Measurements from ENCODE around the gene CAMK2G. TPM values are rescaled to one million over a fixed set of nuclear protein-coding genes. Genes with fewer than 3 reads are reported as not detected.
A peak's percentile ranks its signal among the peaks of the same experiment; 100 is the strongest.

The CAMK2G gene
- total and polyA plus RNA-seq, 3 experiments from 2014 or later = 8.1 to 17.5 (median 17.3) TPM

DNA sequence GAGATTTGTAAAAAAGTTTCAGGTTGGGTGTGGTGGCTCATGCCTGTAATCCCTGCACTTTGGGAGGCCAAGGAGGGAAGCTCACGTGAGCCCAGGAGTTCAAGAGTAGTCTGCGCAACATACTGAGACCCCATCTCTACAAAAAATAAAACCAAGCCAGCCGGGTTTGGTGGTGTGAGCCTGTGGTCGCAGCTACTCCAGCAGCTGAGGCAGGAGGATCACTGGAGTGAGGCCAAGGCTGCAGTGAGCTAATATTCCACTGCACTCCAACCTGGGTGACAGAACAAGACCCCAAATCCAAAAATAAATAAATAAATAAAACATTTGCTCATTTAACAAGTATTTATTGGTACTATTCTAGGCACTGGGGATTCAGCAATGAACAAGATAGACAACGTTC is 94.1 kb downstream of the CAMK2G start:
- Histone ChIP-seq H3K4me3 (ENCODE audit: low read length) (no peak overlapping the region), H3K27me3 (ENCODE audit: insufficient read depth, low read length, poor library complexity, severe bottlenecking) (no peaks in the 10 kb centered on the region), H3K4me1 (ENCODE audit: insufficient read depth, low read length) (peaks cover 45% of the 10 kb centered on the region), H3K36me3 (ENCODE audit: insufficient read depth, low read length) (peaks cover 6% of the 10 kb centered on the region), H3K9me3 (ENCODE audit: low read length) (no peaks in the 10 kb centered on the region), H3K27ac (ENCODE audit: low read depth, low read length) (peak overlapping the region; percentile 81)
- Mint-ChIP-seq H3K9me3 (no peaks in the 10 kb centered on the region), H3K27me3 (no peaks in the 10 kb centered on the region), H3K27ac (peak overlapping the region in 7 of 8 donors; percentile 75 to 99 (median 93)), H3K4me3 (peak overlapping the region; percentile 94 to 100 (median 97)), H3K4me1 (peaks cover 51 to 72% (median 60%) of the 10 kb centered on the region in 3 donors), H3K36me3 (peaks cover 2 to 48% (median 2%) of the 10 kb centered on the region in 3 donors)
- ChIA-PET POLR2A (interaction anchor here (2.0 to 7.3 kb wide), 2 partner anchors 8 to 21 kb away, joined by 12 to 88 read pairs; a partner anchor contains a TSS), CTCF (interaction anchor here (2.0 kb wide), 1 partner anchor 29 kb away, joined by 8 read pairs; no protein-coding TSS in a partner anchor)
- DNase-seq = no peak

GRCh38 chr10:73779539-73780197 is 94.7 kb downstream of the CAMK2G start:
- Histone ChIP-seq H3K27ac (ENCODE audit: low read depth, low read length) (no peak overlapping the region), H3K36me3 (ENCODE audit: insufficient read depth, low read length) (peaks cover 7% of the 10 kb centered on the region), H3K4me1 (ENCODE audit: insufficient read depth, low read length) (peaks cover 46% of the 10 kb centered on the region), H3K27me3 (ENCODE audit: insufficient read depth, low read length, poor library complexity, severe bottlenecking) (no peaks in the 10 kb centered on the region), H3K9me3 (ENCODE audit: low read length) (no peaks in the 10 kb centered on the region), H3K4me3 (ENCODE audit: low read length) (no peak overlapping the region)
- H3K4me3 Mint-ChIP-seq = peak overlapping the region; percentile 33 to 94 (median 55)
- ChIA-PET POLR2A (interaction anchor here (0.6 to 0.7 kb wide), 2 partner anchors 27 to 28 kb away, joined by 3 to 5 read pairs; no protein-coding TSS in a partner anchor), CTCF (interaction anchor here (0.7 to 1.0 kb wide), 2 partner anchors 10 to 13 kb away, joined by 3 read pairs; no protein-coding TSS in a partner anchor)
- H3K27me3 Mint-ChIP-seq = no peaks in the 10 kb centered on the region
- no peaks in the 10 kb centered on the region for H3K9me3 Mint-ChIP-seq
- H3K36me3 Mint-ChIP-seq = peaks cover 5 to 48% (median 5%) of the 10 kb centered on the region in 3 donors
- peak overlapping the region in 7 of 8 donors; percentile 7 to 99 (median 70) for H3K27ac Mint-ChIP-seq
- H3K4me1 Mint-ChIP-seq = peaks cover 50 to 72% (median 61%) of the 10 kb centered on the region in 3 donors
- DNase-seq = no peak

- H3K4me1 ChIP-seq (ENCODE audit: insufficient read depth, low read length) = peaks cover 45% of the 10 kb centered on the region
- no peaks in the 10 kb centered on the region for H3K9me3 ChIP-seq (ENCODE audit: low read length)
- Mint-ChIP-seq H3K4me1 (peaks cover 54 to 77% (median 67%) of the 10 kb centered on the region in 3 donors), H3K9me3 (no peaks in the 10 kb centered on the region), H3K4me3 (peak overlapping the region in 1 of 7 donors; percentile 18), H3K27me3 (no peaks in the 10 kb centered on the region), H3K36me3 (peaks cover 5 to 52% (median 5%) of the 10 kb centered on the region in 3 donors), H3K27ac (peak overlapping the region in 2 of 8 donors; percentile 7 to 26)
- H3K4me3 ChIP-seq (ENCODE audit: low read length) = no peak overlapping the region
- POLR2A ChIA-PET = interaction anchor here (0.7 kb wide), 1 partner anchor 29 kb away, joined by 3 read pairs; no protein-coding TSS in a partner anchor
- no peak overlapping the region for H3K27ac ChIP-seq (ENCODE audit: low read depth, low read length)
- peaks cover 7% of the 10 kb centered on the region for H3K36me3 ChIP-seq (ENCODE audit: insufficient read depth, low read length)
- H3K27me3 ChIP-seq (ENCODE audit: insufficient read depth, low read length, poor library complexity, severe bottlenecking) = no peaks in the 10 kb centered on the region
- DNase-seq = no peak
- CTCF ChIA-PET = interaction anchor here (0.7 to 1.4 kb wide), 3 partner anchors 10 to 101 kb away, joined by 3 to 5 read pairs (median 3); no protein-coding TSS in a partner anchor
These were observed 95.3 kb downstream of the CAMK2G start for GRCh38 chr10:73779018-73779417.

GRCh38 chr10:73774637-73775036 is 99.7 kb downstream of the CAMK2G start:
- ChIA-PET CTCF (interaction anchor here (1.2 to 5.4 kb wide), 5 partner anchors 11 to 114 kb away, joined by 3 to 24 read pairs (median 9); partner anchors contain the start of gene ZSWIM8), POLR2A (interaction anchor here (0.6 to 3.8 kb wide), 2 partner anchors 9 to 18 kb away, joined by 5 to 88 read pairs; partner anchors contain the start of genes CHCHD1 and ZSWIM8)
- H3K9me3 ChIP-seq (ENCODE audit: low read length) = no peaks in the 10 kb centered on the region
- peak overlapping the region; percentile 90 for H3K27ac ChIP-seq (ENCODE audit: low read depth, low read length)
- H3K36me3 ChIP-seq (ENCODE audit: insufficient read depth, low read length) = peaks cover 26% of the 10 kb centered on the region
- no peaks in the 10 kb centered on the region for H3K9me3 Mint-ChIP-seq
- DNase-seq = peak in 2 of 5 donors; percentile 34 to 56
- peak overlapping the region; percentile 91 to 98 (median 97) for H3K4me3 Mint-ChIP-seq
- H3K27ac Mint-ChIP-seq = peak overlapping the region; percentile 54 to 93 (median 79)
- peaks cover 5 to 73% (median 14%) of the 10 kb centered on the region in 3 donors for H3K36me3 Mint-ChIP-seq
- H3K4me1 Mint-ChIP-seq = peaks cover 39 to 70% (median 54%) of the 10 kb centered on the region in 3 donors
- H3K4me3 ChIP-seq (ENCODE audit: low read length) = peak overlapping the region; percentile 65
- H3K27me3 ChIP-seq (ENCODE audit: insufficient read depth, low read length, poor library complexity, severe bottlenecking) = no peaks in the 10 kb centered on the region
- H3K27me3 Mint-ChIP-seq = peaks cover 0 to 4% of the 10 kb centered on the region in 2 donors
- H3K4me1 ChIP-seq (ENCODE audit: insufficient read depth, low read length) = peaks cover 35% of the 10 kb centered on the region

GRCh38 chr10:73773152-73773879 is 101.0 kb downstream of the CAMK2G start:
- Histone ChIP-seq H3K36me3 (ENCODE audit: insufficient read depth, low read length) (peaks cover 38% of the 10 kb centered on the region), H3K27me3 (ENCODE audit: insufficient read depth, low read length, poor library complexity, severe bottlenecking) (no peaks in the 10 kb centered on the region), H3K27ac (ENCODE audit: low read depth, low read length) (peak overlapping the region; percentile 90), H3K4me3 (ENCODE audit: low read length) (peak overlapping the region; percentile 92), H3K4me1 (ENCODE audit: insufficient read depth, low read length) (peaks cover 45% of the 10 kb centered on the region), H3K9me3 (ENCODE audit: low read length) (no peaks in the 10 kb centered on the region)
- Mint-ChIP-seq H3K27me3 (peaks cover 0 to 4% of the 10 kb centered on the region in 2 donors), H3K9me3 (no peaks in the 10 kb centered on the region), H3K4me1 (peaks cover 49 to 76% (median 66%) of the 10 kb centered on the region in 3 donors), H3K4me3 (peak overlapping the region; percentile 91 to 98 (median 97)), H3K27ac (peak overlapping the region; percentile 87 to 97 (median 94)), H3K36me3 (peaks cover 5 to 75% (median 17%) of the 10 kb centered on the region in 3 donors)
- ChIA-PET POLR2A (interaction anchor here (0.6 to 3.8 kb wide), 14 partner anchors 10 to 1684 kb away, joined by 3 to 88 read pairs (median 4); partner anchors contain the start of genes CAMK2G, CHCHD1, SEC24C and ZSWIM8), CTCF (interaction anchor here (0.9 to 6.6 kb wide), 13 partner anchors 9 to 115 kb away, joined by 3 to 42 read pairs (median 9); partner anchors contain the start of genes CHCHD1, SEC24C and ZSWIM8)
- peak in 1 of 5 donors; percentile 28 for DNase-seq

DNA sequence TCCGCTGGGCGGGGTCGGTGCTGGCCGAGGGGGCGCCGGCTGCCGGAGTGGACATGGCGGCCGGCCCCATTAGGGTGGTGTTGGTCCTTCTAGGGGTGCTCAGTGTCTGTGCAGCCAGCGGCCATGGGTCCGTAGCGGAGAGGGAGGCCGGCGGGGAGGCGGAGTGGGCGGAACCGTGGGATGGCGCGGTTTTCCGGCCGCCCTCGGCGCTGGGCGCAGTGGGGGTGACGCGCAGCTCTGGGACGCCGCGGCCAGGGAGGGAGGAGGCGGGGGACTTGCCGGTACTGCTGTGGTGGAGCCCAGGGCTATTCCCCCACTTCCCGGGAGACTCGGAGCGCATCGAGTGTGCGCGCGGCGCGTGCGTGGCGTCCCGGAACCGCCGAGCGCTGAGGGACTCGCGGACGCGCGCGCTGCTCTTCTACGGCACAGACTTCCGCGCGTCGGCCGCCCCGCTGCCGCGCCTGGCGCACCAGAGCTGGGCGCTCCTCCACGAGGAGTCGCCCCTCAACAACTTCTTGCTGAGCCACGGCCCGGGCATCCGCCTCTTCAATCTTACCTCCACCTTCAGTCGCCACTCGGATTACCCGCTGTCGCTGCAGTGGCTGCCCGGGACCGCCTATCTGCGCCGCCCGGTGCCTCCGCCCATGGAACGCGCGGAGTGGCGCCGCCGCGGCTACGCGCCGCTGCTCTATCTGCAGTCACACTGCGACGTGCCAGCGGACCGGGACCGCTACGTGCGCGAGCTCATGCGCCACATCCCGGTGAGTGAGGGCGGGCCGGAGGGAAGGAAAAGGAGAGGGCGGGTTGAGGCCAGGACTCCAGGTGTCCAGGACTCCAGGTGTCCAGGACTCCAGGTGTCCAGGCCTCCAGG is 101.8 kb downstream of the CAMK2G start:
- peak overlapping the region; percentile 92 for H3K4me3 ChIP-seq (ENCODE audit: low read length)
- CTCF ChIA-PET = interaction anchor here (0.9 to 6.6 kb wide), 14 partner anchors 10 to 107 kb away, joined by 3 to 42 read pairs (median 8); partner anchors contain the start of genes CHCHD1, SEC24C and ZSWIM8

More for the DNA sequence above, 101.8 kb downstream of the CAMK2G start:
- Mint-ChIP-seq H3K36me3 (peaks cover 8 to 81% (median 17%) of the 10 kb centered on the region in 3 donors), H3K9me3 (no peaks in the 10 kb centered on the region), H3K4me3 (peak overlapping the region; percentile 91 to 98 (median 97)), H3K27me3 (peaks cover 0 to 4% of the 10 kb centered on the region in 2 donors), H3K27ac (peak overlapping the region; percentile 87 to 97 (median 94)), H3K4me1 (peaks cover 50 to 75% (median 64%) of the 10 kb centered on the region in 3 donors)
- no peaks in the 10 kb centered on the region for H3K27me3 ChIP-seq (ENCODE audit: insufficient read depth, low read length, poor library complexity, severe bottlenecking)
- DNase-seq = peak; percentile 72 to 88 (median 82)
- peak overlapping the region; percentile 90 for H3K27ac ChIP-seq (ENCODE audit: low read depth, low read length)
- peaks cover 45% of the 10 kb centered on the region for H3K4me1 ChIP-seq (ENCODE audit: insufficient read depth, low read length)
- POLR2A ChIA-PET = interaction anchor here (0.6 to 3.8 kb wide), 17 partner anchors 9 to 1683 kb away, joined by 3 to 88 read pairs (median 3); partner anchors contain the start of genes CAMK2G, CHCHD1, PPP3CB and SEC24C
- peaks cover 40% of the 10 kb centered on the region for H3K36me3 ChIP-seq (ENCODE audit: insufficient read depth, low read length)
- H3K9me3 ChIP-seq (ENCODE audit: low read length) = no peaks in the 10 kb centered on the region
